Esophagus muscularis mucosa (tissue), 4 donors: Measurements from ENCODE around the gene DIP2B.

Experiments
- EP300 ChIP-seq: sonication (generic); formaldehyde crosslinking; IDR thresholded peaks from one replicate; pipeline ENCODE4 v1.6.1; 2017; ENCODE audit warnings: antibody characterized with exemption
- POLR2A ChIP-seq: fragments of 450-650 bp; IDR thresholded peaks from one replicate; pipeline ENCODE4 v1.6.1; 2017; ENCODE audit warnings: antibody characterized with exemption, moderate library complexity, mild to moderate bottlenecking, low read depth
- TF ChIP-seq, protein P1 (sequence below), 3 experiments: fragments of 200-600 bp in 2 of 3; fragments of 450-650 bp in 1 of 3; sonication (generic) in 2 of 3; IDR thresholded peaks; one replicate each; pipeline ENCODE4 v1.5.1; 2017 to 2019; ENCODE audit warnings: antibody characterized with exemption in 3 of 3, mild to moderate bottlenecking in 2 of 3, moderate library complexity in 1 of 3

DNA sequence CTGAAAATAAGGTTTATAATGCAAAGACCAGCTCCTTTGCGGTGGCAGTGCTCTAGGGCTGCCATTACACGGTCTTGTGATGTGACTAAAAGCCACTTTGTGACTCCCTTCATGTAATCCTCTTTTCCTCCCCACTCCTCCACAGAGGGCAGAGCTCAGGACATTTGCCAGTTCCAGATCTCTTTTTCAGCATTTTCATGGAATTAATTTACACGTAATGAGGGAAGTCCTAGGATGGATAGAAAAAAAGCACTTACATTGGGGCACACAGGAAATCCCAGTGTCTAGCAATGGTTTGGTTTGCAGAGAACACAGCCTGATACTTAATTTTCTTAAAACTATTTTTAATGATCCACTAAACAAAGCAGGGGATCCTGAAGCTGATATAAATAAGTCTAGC, 241.6 kb downstream of the DIP2B start:
- TF ChIP-seq POLR2A (no peak), EP300 (no peak)
- TF ChIP-seq, protein P1, sequence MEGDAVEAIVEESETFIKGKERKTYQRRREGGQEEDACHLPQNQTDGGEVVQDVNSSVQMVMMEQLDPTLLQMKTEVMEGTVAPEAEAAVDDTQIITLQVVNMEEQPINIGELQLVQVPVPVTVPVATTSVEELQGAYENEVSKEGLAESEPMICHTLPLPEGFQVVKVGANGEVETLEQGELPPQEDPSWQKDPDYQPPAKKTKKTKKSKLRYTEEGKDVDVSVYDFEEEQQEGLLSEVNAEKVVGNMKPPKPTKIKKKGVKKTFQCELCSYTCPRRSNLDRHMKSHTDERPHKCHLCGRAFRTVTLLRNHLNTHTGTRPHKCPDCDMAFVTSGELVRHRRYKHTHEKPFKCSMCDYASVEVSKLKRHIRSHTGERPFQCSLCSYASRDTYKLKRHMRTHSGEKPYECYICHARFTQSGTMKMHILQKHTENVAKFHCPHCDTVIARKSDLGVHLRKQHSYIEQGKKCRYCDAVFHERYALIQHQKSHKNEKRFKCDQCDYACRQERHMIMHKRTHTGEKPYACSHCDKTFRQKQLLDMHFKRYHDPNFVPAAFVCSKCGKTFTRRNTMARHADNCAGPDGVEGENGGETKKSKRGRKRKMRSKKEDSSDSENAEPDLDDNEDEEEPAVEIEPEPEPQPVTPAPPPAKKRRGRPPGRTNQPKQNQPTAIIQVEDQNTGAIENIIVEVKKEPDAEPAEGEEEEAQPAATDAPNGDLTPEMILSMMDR (IDR thresholded peaks at IDR 0.05): no peak
